BE2C (cell line): ENCODE data around the gene FPR3.

ENCODE experiments used
- DNase-seq: peaks from one replicate; pipeline ENCODE4 v3.0.0-alpha.2; 2020
- H3K27me3 ChIP-seq: fragments of 250-450 bp; sonication (Bioruptor Pico); 2 replicates; pipeline ENCODE4 v1.5.1; 2020; ENCODE audit warnings: mild to moderate bottlenecking
- H3K36me3 ChIP-seq: fragments of 250-450 bp; sonication (Bioruptor Pico); 2 replicates; pipeline ENCODE4 v1.5.1; 2020; ENCODE audit warnings: mild to moderate bottlenecking
- H3K4me1 ChIP-seq: fragments of 250-450 bp; sonication (Bioruptor Pico); 2 replicates; pipeline ENCODE4 v1.5.1; 2020
- H3K4me3 ChIP-seq: 2 replicates; pipeline ENCODE4 v1.5.1; 2011; ENCODE audit warnings: low read depth, low read length
- H3K9me3 ChIP-seq: fragments of 250-450 bp; sonication (Bioruptor Pico); 2 replicates; pipeline ENCODE4 v1.5.1; 2020
- CTCF ChIP-seq: IDR thresholded peaks from 2 replicates; pipeline ENCODE4 v1.5.1; 2012; ENCODE audit warnings: mild to moderate bottlenecking, low read depth, low read length

The FPR3 gene

GRCh38 chr19:51820011-51820410 lies 25.1 kb downstream of the FPR3 start:
- H3K27me3 ChIP-seq = no peaks in the 10 kb centered on the region
- no peaks in the 10 kb centered on the region for H3K4me1 ChIP-seq
- H3K4me3 ChIP-seq = no peak overlapping the region
- no peak for DNase-seq
- H3K9me3 ChIP-seq = no peaks in the 10 kb centered on the region; the same call in 1 of the 2 replicates
- TF ChIP-seq CTCF = no peak
- H3K36me3 ChIP-seq = no peaks in the 10 kb centered on the region

- Histone ChIP-seq H3K4me1 (no peaks in the 10 kb centered on the region), H3K4me3 (no peak overlapping the region), H3K27me3 (no peaks in the 10 kb centered on the region), H3K9me3 (no peaks in the 10 kb centered on the region; the same call in 1 of the 2 replicates), H3K36me3 (no peaks in the 10 kb centered on the region)
- DNase-seq = no peak
- TF ChIP-seq CTCF = no peak
These were observed 26.0 kb downstream of the FPR3 start for GRCh38 chr19:51820831-51821446.

GRCh38 chr19:51821456-51821855 lies 26.5 kb downstream of the FPR3 start:
- H3K27me3 ChIP-seq = no peaks in the 10 kb centered on the region
- no peaks in the 10 kb centered on the region; the same call in 1 of the 2 replicates for H3K9me3 ChIP-seq
- no peak overlapping the region for H3K4me3 ChIP-seq
- H3K36me3 ChIP-seq = no peaks in the 10 kb centered on the region
- DNase-seq = no peak
- H3K4me1 ChIP-seq = no peaks in the 10 kb centered on the region
- no peak for TF ChIP-seq CTCF

GRCh38 chr19:51821921-51822320 lies 27.0 kb downstream of the FPR3 start:
- H3K4me3 ChIP-seq = no peak overlapping the region
- no peaks in the 10 kb centered on the region for H3K36me3 ChIP-seq
- no peaks in the 10 kb centered on the region for H3K27me3 ChIP-seq
- no peak for TF ChIP-seq CTCF
- no peaks in the 10 kb centered on the region; the same call in 1 of the 2 replicates for H3K9me3 ChIP-seq
- H3K4me1 ChIP-seq = no peaks in the 10 kb centered on the region
- no peak for DNase-seq

GRCh38 chr19:51822325-51822724 lies 27.4 kb downstream of the FPR3 start:
- no peaks in the 10 kb centered on the region for H3K4me1 ChIP-seq
- no peak overlapping the region for H3K4me3 ChIP-seq
- no peaks in the 10 kb centered on the region for H3K36me3 ChIP-seq
- no peak for DNase-seq
- TF ChIP-seq CTCF = no peak
- no peaks in the 10 kb centered on the region; the same call in 1 of the 2 replicates for H3K9me3 ChIP-seq
- H3K27me3 ChIP-seq = no peaks in the 10 kb centered on the region

GRCh38 chr19:51822946-51823345 lies 28.0 kb downstream of the FPR3 start:
- no peak for TF ChIP-seq CTCF
- H3K9me3 ChIP-seq = no peaks in the 10 kb centered on the region; the same call in 1 of the 2 replicates

More at GRCh38 chr19:51822946-51823345, 28.0 kb downstream of the FPR3 start:
- Histone ChIP-seq H3K4me1 (no peaks in the 10 kb centered on the region), H3K27me3 (no peaks in the 10 kb centered on the region), H3K36me3 (no peaks in the 10 kb centered on the region), H3K4me3 (no peak overlapping the region)
- no peak for DNase-seq
